BJ (cell line): Measurements from ENCODE around the gene DCPS. TPM values are rescaled to one million over a fixed set of nuclear protein-coding genes. Genes with fewer than 3 reads are reported as not detected.
"Not testable (repeated sequence)": the region's sequence is repeated elsewhere in the genome, so short reads cannot be mapped to it uniquely, and the experiment has no call there.

Experiments used
- CTCF ChIA-PET: fragments of 350-600 bp; formaldehyde crosslinking; extraction: SDS; loops from one replicate; lab custom pipeline; 2021; ENCODE audit warnings: antibody characterized with exemption, inconsistent platforms; lab: Yijun Ruan, JAX
- POLR2A ChIA-PET: fragments of 300-600 bp; sonication (Branson Sonifier 250); formaldehyde crosslinking; extraction: SDS; loops from one replicate; lab custom pipeline; 2021; ENCODE audit warnings: antibody characterized with exemption; lab: Charles Lee
- DNase-seq: peaks from one replicate; pipeline ENCODE4 v3.0.0-alpha.2; 2011; ENCODE audit warnings: low read depth
- H3K27me3 ChIP-seq: 2 replicates; pipeline ENCODE4 v1.6.0; 2011; ENCODE audit warnings: low read length; ENCODE audit not compliant: control insufficient read depth, insufficient read depth
- H3K36me3 ChIP-seq: 2 replicates; pipeline ENCODE4 v1.5.1; 2011; ENCODE audit warnings: low read length; ENCODE audit not compliant: control insufficient read depth, insufficient read depth
- H3K4me3 ChIP-seq: 2 replicates; pipeline ENCODE4 v1.5.1; 2011; ENCODE audit warnings: low read depth, mild to moderate bottlenecking, control low read depth, low read length
- polyA plus RNA-seq: library from polyadenylated mRNA; depleted of rRNA; stranded (reverse); fragments of >200 nt; gene quantifications from 2 replicates; pipeline ENCODE4 v1.2.3, GENCODE V29; 2011
- TF ChIP-seq, protein P1 (sequence below): IDR thresholded peaks from 2 replicates; pipeline ENCODE4 v1.5.1; 2011; ENCODE audit warnings: low read depth, mild to moderate bottlenecking, control low read depth, inconsistent platforms, low read length, moderate library complexity; ENCODE audit not compliant: insufficient read depth

Gene DCPS
- polyA plus RNA-seq, 1 experiment = 23.5 TPM

- TF ChIP-seq, protein P1, sequence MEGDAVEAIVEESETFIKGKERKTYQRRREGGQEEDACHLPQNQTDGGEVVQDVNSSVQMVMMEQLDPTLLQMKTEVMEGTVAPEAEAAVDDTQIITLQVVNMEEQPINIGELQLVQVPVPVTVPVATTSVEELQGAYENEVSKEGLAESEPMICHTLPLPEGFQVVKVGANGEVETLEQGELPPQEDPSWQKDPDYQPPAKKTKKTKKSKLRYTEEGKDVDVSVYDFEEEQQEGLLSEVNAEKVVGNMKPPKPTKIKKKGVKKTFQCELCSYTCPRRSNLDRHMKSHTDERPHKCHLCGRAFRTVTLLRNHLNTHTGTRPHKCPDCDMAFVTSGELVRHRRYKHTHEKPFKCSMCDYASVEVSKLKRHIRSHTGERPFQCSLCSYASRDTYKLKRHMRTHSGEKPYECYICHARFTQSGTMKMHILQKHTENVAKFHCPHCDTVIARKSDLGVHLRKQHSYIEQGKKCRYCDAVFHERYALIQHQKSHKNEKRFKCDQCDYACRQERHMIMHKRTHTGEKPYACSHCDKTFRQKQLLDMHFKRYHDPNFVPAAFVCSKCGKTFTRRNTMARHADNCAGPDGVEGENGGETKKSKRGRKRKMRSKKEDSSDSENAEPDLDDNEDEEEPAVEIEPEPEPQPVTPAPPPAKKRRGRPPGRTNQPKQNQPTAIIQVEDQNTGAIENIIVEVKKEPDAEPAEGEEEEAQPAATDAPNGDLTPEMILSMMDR = no peak
- no peaks in the 10 kb centered on the region for H3K36me3 ChIP-seq
- CTCF ChIA-PET = interaction anchor here (0.6 to 1.3 kb wide), 4 partner anchors 10 to 46 kb away, joined by 3 to 4 read pairs (median 3); no protein-coding TSS in a partner anchor
- DNase-seq = no peak
- POLR2A ChIA-PET = no interaction called here
- H3K4me3 ChIP-seq = no peak overlapping the region
- H3K27me3 ChIP-seq = no peaks in the 10 kb centered on the region
Observed at GRCh38 chr11:126370016-126370415, 66.2 kb downstream of the DCPS start.

DNA sequence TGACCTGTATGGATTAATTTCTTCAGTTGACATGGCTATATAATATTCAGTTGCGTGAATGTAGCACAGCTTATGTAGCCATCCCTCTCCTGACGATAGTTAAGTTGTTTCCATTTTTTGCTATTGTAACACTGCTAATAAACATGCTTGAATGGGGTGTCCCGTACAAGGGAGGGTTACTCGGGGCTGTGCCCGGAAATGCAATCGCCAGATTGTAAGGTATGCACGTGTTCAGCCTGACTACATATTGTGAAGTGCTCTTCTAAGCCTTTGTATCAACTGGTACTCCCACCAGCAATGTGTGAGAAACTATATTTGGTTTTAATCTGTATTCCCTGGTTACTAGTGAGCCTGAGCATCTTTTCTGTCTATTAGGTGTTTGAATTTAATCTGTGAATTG lies 67.7 kb downstream of the DCPS start:
- POLR2A ChIA-PET = no interaction called here

DNA sequence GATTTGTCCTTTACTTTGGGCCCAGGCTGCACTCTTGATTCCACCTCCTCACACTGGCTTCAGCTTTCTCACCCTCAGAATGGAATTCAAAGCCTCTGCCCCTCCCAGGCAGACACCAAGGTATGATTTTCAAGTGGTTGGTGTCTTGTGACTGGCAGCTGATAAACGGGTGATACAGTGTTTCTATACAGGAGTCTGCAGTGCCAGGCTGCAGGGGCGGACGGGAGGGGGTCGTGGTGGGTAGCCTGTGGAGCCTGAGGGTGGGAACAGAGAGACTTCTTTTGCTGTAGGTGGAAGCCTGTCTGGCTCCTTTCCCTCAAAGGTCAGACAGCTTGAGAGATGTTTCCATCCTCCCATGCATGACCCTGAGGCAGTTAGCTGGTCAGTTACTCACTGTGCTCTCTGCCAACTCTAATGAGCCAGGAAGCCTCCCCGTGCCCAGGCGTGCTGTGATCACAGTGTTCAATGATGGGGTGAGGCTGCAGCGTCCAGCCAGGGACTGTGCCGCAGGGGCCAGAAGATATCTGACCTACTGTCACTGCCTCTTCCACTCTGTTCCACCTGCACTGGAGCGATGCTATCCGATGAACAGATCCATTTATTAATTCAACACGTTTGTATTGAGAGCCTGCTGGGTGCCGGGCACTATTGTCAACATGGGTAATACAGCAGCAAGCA lies 69.7 kb downstream of the DCPS start:
- DNase-seq, H3K36me3 ChIP-seq, H3K4me3 ChIP-seq, H3K27me3 ChIP-seq, POLR2A ChIA-PET, CTCF ChIA-PET: not testable (repeated sequence)

More for the DNA sequence above, 67.7 kb downstream of the DCPS start:
- H3K36me3 ChIP-seq = no peaks in the 10 kb centered on the region
- no peak overlapping the region for H3K4me3 ChIP-seq
- no peak for DNase-seq
- no peaks in the 10 kb centered on the region for H3K27me3 ChIP-seq
- TF ChIP-seq, protein P1 = no peak
- CTCF ChIA-PET = interaction anchor here (1.3 kb wide), 1 partner anchor 41 kb away, joined by 4 read pairs; no protein-coding TSS in a partner anchor

DNA sequence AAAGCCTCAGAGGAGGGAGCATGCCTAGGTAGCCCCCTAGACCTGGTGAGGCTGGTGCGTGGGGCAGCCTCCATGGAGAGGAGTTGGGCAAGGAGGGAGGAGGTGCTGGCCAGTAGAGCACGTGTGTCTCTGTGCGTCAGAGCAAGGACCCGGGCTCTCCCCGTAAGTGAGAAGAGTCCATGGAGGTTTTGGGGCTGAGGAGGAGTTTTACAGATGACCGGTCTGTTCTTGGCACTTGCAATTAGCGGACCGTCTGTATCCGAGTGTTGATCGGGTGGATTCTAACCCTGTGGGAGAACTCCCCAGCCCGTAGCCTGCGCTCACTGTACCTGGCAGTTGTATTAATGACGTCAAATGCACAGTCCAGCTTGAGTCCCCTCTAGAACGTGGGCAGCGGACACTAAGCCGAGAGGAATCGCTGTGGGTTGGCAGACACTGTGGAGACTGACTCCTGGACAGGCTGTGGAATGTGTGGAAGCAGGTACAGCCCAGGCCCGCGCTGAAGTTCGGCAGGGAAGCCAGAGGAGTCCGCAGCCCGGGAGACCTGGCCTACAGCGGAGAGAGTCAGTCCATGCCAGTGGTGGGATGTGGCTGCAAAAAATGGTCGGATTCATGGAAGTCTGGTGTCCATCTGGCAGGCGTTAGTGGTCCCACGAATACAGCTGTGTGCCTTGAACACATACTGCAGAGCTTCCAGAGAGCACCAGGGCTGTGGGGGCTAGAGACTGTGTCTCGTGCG lies 70.9 kb downstream of the DCPS start:
- CTCF ChIA-PET, POLR2A ChIA-PET, DNase-seq, H3K4me3 ChIP-seq, H3K27me3 ChIP-seq, H3K36me3 ChIP-seq: not testable (repeated sequence)

- CTCF ChIA-PET = no interaction called here
- DNase-seq = peak; percentile 39
- Histone ChIP-seq H3K4me3 (no peak overlapping the region), H3K27me3 (no peaks in the 10 kb centered on the region), H3K36me3 (no peaks in the 10 kb centered on the region)
- TF ChIP-seq, protein P1 = no peak
- POLR2A ChIA-PET = no interaction called here
Observed at GRCh38 chr11:126375726-126376125, 71.9 kb downstream of the DCPS start.

DNA sequence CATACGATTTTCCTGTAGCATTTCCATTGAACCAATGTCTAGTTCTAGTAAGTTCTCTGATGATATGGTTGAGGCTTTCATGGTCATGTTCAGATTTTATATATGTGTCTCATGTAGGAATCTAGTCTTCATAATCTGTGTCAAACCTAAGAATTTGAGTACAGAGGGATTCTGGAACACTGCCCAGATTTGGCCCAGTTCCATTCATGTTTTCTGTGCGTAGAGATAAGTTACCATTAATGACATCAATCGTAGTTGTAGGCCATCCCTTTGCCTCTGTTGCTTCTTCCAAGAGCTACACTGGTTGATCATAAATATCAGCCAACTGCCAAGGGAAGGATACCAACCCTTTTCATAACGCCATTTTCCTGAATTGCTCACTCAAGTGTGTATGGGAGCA lies 74.9 kb downstream of the DCPS start:
- TF ChIP-seq, protein P1 = no peak
- ChIA-PET POLR2A (no interaction called here), CTCF (no interaction called here)
- H3K27me3 ChIP-seq = no peaks in the 10 kb centered on the region
- H3K4me3 ChIP-seq = no peak overlapping the region
- no peaks in the 10 kb centered on the region for H3K36me3 ChIP-seq
- DNase-seq = no peak
